C4-2B (cell line): ENCODE results near the gene SPSB1.

ENCODE experiments used
- CTCF ChIP-seq: fragments of 450-650 bp; conservative IDR thresholded peaks from 2 replicates; pipeline ENCODE4 v1.5.1; 2017; ENCODE audit warnings: mild to moderate bottlenecking
- ZFX ChIP-seq: fragments of 450-650 bp; IDR thresholded peaks from 2 replicates; pipeline ENCODE4 v1.6.1; 2017

- TF ChIP-seq CTCF: no peak
- no peak for TF ChIP-seq ZFX
Measured at GRCh38 chr1:9384128-9384527, 91.4 kb downstream of the SPSB1 start.
